ENCODE measurements around the gene BMPR1B. TPM values are rescaled to one million over a fixed set of nuclear protein-coding genes. Genes with fewer than 3 reads are reported as not detected.

Gene BMPR1B
- total RNA-seq, 1 experiment from 2014 or later: not detected

DNA sequence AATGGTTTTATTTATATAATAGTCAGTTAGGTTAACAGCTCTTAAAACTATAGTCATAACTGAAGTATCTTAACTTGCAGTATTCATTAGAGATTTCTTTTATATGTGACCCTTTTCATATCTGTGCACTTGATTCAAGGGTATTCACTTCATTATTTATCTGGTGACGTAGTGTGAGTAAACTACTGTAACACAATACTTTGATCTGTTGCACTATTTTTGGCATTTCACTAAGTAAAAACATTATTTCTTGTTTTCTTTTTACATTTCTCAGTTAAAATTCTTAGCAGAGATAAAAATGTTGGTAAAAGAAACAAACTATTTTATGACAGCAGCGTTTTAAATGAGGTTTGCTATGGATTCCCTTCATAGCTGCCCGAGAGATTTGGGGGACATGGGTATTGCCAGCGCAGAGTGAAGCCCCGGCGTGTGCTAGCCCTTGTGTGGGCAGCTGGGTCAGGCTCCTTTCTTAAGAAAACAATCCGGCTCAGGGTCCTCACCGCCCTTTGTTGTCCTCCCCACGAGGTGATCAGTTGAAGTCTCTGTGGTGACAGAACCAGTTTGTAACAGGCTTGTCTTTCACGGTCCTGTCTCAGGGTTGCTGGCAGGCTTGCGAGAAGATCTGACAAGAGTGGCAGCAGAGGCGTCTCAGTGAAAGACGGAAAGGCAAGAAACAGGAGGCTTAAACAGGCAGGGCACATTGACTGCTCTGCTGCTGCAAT is 293.4 kb downstream of the BMPR1B start (continued):
- TF ChIP-seq ZNF274 (IDR thresholded peaks at IDR 0.05; ENCODE audit: low read depth, low read length): no peak

GRCh38 chr4:95051702-95052020 is 293.9 kb downstream of the BMPR1B start:
- no peak overlapping the region for H2AFZ ChIP-seq (ENCODE audit: low read depth, low read length, poor library complexity, severe bottlenecking)
- no TSS peak for BruUV-seq (replicated peaks)
- ChIA-PET CTCF (no interaction called here), POLR2A (no interaction called here), RAD21 (ENCODE audit: low non-redundant PET in 1 of 2, low total read pairs in 2 of 2, uncharacterized antibody in 2 of 2, unreplicated experiment in 2 of 2) (no interaction called here)
- no peak overlapping the region for H3K27ac ChIP-seq (ENCODE audit: low read depth, low read length)
- no peak for DNase-seq (ENCODE audit: low read depth, low spot score)
- no peaks in the 10 kb centered on the region for H3K9me3 ChIP-seq (ENCODE audit: control insufficient read depth in 1 of 2, insufficient read depth in 1 of 2, low read depth in 1 of 2, low read length in 2 of 2)
- ATAC-seq: no peak
- no peaks in the 10 kb centered on the region for H3K4me1 ChIP-seq (ENCODE audit: control insufficient read depth in 1 of 2, insufficient read depth in 2 of 2, low read length in 2 of 2)
- intact Hi-C loops (cut with micrococcal nuclease): no loop called here
- TF ChIP-seq JUND (IDR thresholded peaks at IDR 0.05) (no peak), POLR2A (IDR thresholded peaks at IDR 0.05; ENCODE audit: borderline replicate concordance, extremely low read depth, insufficient read depth, insufficient read length) (no peak), ZFX (IDR thresholded peaks at IDR 0.05) (no peak), YY1 (IDR thresholded peaks at IDR 0.05; ENCODE audit: extremely low read depth, insufficient replicate concordance, low read depth, low read length) (no peak), SIN3A (IDR thresholded peaks at IDR 0.05; ENCODE audit: low read depth) (no peak), CEBPB (IDR thresholded peaks at IDR 0.05; ENCODE audit: low read depth) (no peak), EZH2phosphoT487 (IDR thresholded peaks at IDR 0.05; ENCODE audit: borderline replicate concordance) (no peak), RAD21 (IDR thresholded peaks at IDR 0.05; ENCODE audit: low read depth) (no peak), EGR1 (IDR thresholded peaks at IDR 0.05; ENCODE audit: low read depth) (no peak)
- TF ChIP-seq, protein P1, sequence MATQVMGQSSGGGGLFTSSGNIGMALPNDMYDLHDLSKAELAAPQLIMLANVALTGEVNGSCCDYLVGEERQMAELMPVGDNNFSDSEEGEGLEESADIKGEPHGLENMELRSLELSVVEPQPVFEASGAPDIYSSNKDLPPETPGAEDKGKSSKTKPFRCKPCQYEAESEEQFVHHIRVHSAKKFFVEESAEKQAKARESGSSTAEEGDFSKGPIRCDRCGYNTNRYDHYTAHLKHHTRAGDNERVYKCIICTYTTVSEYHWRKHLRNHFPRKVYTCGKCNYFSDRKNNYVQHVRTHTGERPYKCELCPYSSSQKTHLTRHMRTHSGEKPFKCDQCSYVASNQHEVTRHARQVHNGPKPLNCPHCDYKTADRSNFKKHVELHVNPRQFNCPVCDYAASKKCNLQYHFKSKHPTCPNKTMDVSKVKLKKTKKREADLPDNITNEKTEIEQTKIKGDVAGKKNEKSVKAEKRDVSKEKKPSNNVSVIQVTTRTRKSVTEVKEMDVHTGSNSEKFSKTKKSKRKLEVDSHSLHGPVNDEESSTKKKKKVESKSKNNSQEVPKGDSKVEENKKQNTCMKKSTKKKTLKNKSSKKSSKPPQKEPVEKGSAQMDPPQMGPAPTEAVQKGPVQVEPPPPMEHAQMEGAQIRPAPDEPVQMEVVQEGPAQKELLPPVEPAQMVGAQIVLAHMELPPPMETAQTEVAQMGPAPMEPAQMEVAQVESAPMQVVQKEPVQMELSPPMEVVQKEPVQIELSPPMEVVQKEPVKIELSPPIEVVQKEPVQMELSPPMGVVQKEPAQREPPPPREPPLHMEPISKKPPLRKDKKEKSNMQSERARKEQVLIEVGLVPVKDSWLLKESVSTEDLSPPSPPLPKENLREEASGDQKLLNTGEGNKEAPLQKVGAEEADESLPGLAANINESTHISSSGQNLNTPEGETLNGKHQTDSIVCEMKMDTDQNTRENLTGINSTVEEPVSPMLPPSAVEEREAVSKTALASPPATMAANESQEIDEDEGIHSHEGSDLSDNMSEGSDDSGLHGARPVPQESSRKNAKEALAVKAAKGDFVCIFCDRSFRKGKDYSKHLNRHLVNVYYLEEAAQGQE (IDR thresholded peaks at IDR 0.05; ENCODE audit: low read depth): no peak
- TF ChIP-seq, protein P2, sequence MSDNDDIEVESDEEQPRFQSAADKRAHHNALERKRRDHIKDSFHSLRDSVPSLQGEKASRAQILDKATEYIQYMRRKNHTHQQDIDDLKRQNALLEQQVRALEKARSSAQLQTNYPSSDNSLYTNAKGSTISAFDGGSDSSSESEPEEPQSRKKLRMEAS (IDR thresholded peaks at IDR 0.05): no peak
- H4K20me1 ChIP-seq (ENCODE audit: insufficient read depth): no peaks in the 10 kb centered on the region
- no peaks in the 10 kb centered on the region for H3K79me2 ChIP-seq (ENCODE audit: insufficient read depth, low read length)
- H3K4me3 ChIP-seq (replicated peaks in 1 of 2; ENCODE audit: low read depth in 1 of 2, low read length in 2 of 2): no peak overlapping the region
- H3K4me2 ChIP-seq (ENCODE audit: low read length): no peak overlapping the region
- no peaks in the 10 kb centered on the region for H3K9me2 ChIP-seq (ENCODE audit: insufficient read depth)
- H3K9ac ChIP-seq (ENCODE audit: low read length): no peak overlapping the region
- no peaks in the 10 kb centered on the region for H3K36me3 ChIP-seq (ENCODE audit: control insufficient read depth in 1 of 2, insufficient read depth in 2 of 2, low read length in 2 of 2)
- no peaks in the 10 kb centered on the region for H3K27me3 ChIP-seq (ENCODE audit: insufficient read depth, low read length)

All from HCT116 (cell line).